NCI-H2171 treated with DMSO at 0.1 percent for 48 hours (cell line): ENCODE data around the gene SLC13A4.
A peak's percentile ranks its signal among the peaks of the same experiment; 100 is the strongest.
"Not testable (repeated sequence)": the region's sequence is repeated elsewhere in the genome, so short reads cannot be mapped to it uniquely, and the experiment has no call there.

ENCODE experiments used
- DNase-seq: peaks from one replicate; lab custom pipeline; 2025; lab: John Stamatoyannopoulos, UW

Gene SLC13A4

DNA sequence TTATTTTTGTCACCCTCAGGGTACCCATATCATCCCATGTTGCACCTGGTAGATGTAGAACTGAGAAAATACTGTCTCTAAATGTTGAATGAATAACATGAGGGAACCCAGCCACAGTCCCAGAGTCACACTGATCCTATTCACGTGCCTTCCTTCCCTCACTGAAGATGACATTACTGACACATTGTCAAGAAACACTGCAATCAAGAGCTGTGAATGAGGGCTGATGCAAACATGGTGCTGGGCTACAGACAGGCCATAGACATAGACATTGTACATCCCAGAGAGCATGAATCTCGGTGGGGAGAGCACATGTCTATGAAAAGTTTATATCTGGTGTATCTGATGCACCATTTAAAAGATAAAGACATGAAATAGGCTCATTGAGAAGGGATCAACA is 9.8 kb downstream of the SLC13A4 start:
- DNase-seq, result no peak

GRCh38 chr7:135717693-135718092 is 10.3 kb downstream of the SLC13A4 start:
- DNase-seq, result peak; percentile 85

- DNase-seq, result peak; percentile 87
Measured at GRCh38 chr7:135716677-135717238, 11.2 kb downstream of the SLC13A4 start.

DNA sequence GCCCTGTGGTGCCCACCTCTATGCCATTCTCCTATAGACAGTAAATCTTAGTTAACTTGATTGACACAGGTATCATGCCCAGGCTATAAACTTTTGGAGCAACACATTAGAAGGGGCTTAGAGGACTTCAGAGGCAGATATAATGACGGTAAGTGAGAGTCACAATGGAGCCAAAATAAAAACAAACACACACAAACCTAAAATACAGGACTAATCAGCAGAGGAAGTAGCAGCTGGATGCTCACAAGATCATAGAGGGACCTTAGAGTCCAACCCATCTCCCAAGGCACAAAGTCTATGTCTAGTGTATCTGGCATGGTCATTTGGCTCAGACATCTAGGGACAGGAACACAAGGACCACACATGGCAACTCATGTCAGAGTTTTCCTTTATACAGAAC is 12.3 kb downstream of the SLC13A4 start:
- DNase-seq, result no peak

DNA sequence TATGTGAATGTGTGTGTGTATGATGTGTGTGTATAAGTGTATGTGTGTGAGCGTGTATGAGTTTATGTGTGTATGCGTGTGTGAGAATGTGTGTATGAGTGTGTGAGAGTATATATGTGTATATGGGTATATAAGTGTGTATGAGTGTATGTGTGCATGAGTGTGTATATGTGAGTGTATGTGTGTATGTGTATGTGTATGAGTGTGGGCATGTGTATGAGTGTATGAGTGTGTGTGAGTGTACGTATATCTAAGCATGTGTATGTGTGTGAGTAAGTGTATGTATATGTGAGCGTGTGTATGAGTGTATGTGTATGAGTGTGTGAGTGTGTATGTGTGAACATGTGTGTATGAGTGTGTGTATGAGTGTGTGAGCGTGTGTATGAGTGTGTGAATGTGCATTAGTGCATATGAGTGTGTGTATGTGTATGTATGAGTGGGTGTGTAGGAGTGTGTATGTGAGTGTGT is 12.9 kb downstream of the SLC13A4 start:
- no peak for DNase-seq

- no peak for DNase-seq
Measured at GRCh38 chr7:135714534-135715009, 13.4 kb downstream of the SLC13A4 start.

- DNase-seq, result no peak
Measured at GRCh38 chr7:135713836-135714470, 14.0 kb downstream of the SLC13A4 start.

DNA sequence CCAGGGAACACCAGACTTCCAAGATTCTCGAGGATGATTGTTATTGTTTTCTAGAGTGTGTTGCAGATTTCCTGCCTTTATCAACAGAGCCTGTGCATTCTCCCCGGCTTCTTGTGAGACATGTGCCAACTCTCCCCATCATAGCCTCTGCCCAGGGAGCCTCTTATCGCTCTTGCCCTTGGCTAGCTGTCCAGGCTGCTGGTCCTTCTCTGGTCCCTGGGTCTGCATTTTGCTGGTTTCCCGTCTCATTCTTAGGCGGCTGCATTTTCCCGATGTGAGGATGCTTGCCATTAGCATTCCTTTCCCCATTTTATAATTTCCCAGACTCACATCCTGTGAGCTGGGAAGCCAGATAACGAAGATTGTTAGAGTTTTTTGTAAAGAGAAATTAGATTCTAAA is 15.2 kb downstream of the SLC13A4 start:
- DNase-seq, result no peak

DNA sequence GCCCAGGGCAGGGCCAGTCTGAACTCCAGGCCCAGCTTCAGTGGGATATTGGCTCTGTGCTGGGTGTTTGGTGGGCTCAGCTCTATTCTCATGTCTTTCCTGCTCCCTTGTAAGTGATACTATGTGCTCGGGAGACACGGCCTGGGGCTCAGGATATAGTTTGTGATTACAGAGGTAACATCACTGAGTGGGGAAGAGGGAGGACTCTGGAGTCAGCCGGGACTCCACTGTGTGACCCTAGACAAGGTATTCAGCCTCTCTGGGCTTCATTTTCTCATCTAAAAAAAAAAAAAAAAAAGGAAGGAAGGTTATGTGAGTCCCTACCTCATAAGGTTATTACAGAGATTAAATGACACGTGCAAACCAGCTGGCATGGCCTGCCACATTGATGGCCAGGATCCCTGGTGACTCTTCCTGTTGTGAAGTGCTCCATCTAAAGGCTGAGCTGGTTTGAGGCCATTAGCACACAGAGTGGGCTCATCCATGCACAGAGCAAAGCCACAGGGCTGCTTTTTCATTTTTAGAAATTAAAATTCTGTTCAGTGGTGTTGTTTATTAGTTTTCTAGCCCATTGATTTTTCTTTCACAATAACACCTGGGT is 15.7 kb downstream of the SLC13A4 start:
- DNase-seq, result peak; percentile 69

GRCh38 chr7:135711139-135711469 is 16.9 kb downstream of the SLC13A4 start:
- DNase-seq, result no peak

DNA sequence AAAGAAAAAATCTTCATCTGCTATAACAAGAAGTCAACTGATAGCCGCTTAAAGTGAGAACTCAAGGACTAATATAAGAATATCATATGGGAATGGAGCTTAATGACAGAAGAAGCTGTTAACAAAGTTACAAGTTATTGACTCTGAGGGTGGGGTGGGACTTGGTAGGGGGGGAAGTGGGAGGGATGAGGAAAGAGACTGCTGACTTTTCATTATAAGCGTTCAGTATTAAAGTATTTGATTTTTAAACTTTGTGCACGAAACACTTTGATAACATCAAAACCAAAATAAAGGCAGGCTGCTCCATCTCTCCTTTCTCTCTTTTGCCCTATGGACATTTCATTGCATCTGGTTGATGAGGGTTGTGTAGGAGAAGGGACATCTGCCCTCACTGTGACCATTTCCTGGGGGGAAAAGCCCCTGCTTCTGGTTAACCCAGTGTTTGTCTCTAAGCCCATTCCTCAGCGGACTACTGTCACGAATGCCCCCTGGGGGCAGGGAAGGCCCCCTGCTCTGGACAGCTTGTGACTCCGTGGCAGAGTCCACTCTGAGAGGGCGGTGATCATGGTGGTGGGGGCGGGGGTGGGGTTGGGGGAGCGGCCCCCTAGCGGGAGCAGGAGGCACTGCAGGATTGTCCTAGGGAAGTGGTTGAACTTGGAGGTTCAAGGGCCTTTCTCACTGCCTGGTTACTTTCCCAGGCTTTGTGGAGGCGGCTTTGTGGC is 17.4 kb downstream of the SLC13A4 start:
- DNase-seq, result no peak

DNA sequence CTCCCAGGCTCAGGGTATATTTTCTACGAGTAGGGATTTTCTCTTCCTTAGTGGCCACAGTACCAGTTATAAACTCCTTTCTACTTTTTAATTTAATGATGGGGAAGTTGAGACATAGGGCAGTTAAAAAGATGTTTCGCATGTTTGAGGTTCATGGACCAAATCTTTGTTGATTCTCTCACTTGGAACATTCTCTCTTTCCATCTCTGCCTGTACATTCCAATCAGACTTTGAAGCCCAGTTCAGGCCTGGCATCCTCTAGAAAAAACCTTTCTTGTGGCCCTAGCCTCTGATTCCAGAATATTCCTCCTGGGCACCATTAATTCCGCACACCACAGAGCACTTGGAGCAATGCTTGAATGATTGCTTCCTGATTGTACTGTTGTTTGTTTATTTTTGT is 18.5 kb downstream of the SLC13A4 start:
- DNase-seq, result no peak

DNA sequence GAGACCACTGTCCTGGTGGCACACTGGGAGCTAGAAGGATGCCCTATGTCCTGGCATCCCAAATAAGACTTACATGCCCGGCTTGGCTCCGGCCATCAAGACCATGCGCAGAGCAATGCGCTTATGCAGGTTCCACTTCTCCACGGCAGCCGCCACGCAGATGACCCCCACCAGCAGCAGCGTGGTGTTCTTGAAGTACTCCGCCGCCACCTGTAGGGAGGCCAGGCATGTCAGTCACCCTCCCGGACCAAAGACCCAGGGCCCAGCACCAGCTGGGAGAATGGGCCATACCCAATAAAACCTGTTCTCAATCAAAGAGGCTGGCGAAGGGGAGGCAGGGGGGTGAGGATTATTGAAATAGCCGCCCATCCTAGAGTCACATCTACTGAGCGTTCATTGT is 19.9 kb downstream of the SLC13A4 start:
- no peak for DNase-seq

DNA sequence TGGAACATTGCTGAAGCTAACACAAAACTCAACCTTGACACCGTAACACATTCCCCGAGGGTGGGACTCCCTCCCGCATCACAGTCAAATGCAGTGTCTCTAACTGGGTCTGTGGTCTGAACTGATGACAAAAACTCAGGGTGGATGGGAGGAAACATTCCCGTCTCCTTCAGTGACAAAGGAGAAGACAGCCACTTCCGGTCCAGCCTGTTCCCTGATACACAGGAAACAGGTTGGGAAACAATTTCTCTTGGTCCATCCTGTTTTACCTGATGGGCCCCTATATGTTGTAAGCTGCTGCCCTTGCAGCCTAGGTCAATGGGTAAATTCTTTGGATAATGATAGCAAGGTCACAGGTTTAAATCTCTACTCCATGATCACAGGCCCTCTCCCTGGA is 20.4 kb downstream of the SLC13A4 start:
- DNase-seq, result no peak

GRCh38 chr7:135706858-135707569 is 21.0 kb downstream of the SLC13A4 start:
- no peak for DNase-seq

- DNase-seq, result no peak
Measured at GRCh38 chr7:135706038-135706742, 21.8 kb downstream of the SLC13A4 start.

GRCh38 chr7:135704698-135705097 is 23.3 kb downstream of the SLC13A4 start:
- no peak for DNase-seq

GRCh38 chr7:135704074-135704473 is 23.9 kb downstream of the SLC13A4 start:
- no peak for DNase-seq

- DNase-seq, result no peak
Measured at GRCh38 chr7:135697276-135698049, 30.5 kb downstream of the SLC13A4 start.

- DNase-seq, result no peak
Measured at GRCh38 chr7:135693558-135693957, 34.4 kb downstream of the SLC13A4 start.

DNA sequence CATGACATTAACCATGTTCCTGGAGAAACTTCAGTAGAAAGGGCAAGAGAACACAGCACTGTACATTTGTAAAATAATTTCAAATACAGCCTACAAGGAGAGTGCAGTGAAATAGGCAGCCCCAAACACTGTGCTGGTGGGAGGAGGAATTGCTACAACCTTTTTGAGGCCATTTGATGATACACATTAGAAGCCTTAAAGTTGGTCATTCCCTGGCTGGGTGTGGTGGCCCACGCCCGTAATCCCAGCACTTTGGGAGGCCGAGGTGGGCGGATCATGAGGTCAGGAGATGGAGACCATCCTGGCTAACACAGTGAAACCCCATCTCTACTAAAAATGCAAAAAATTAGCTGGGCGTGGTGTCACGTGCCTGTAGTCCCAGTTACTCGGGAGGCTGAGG is 35.4 kb downstream of the SLC13A4 start:
- DNase-seq, result not testable (repeated sequence)
